H1 (cell line): ENCODE data around the gene COL16A1. TPM values are rescaled to one million over a fixed set of nuclear protein-coding genes. Genes with fewer than 3 reads are reported as not detected.

Source experiments
- CTCF ChIA-PET: fragments of 300-600 bp; sonication (Branson Sonifier 250); formaldehyde crosslinking; loops from one replicate; lab custom pipeline; 2021; ENCODE audit not compliant: partially characterized antibody; lab: Charles Lee
- POLR2A ChIA-PET: fragments of 300-600 bp; sonication (Branson Sonifier 250); formaldehyde crosslinking; loops from one replicate; lab custom pipeline; 2021; ENCODE audit warnings: inconsistent platforms; ENCODE audit not compliant: partially characterized antibody; lab: Charles Lee
- DNase-seq, 2 experiments: peaks; one replicate each; pipeline versions ENCODE4 v3.0.0 to v3.0.0-alpha.2; 2010 to 2022; ENCODE audit warnings: low spot score in 2 of 2, low read depth in 1 of 2, mixed read lengths in 1 of 2
- FAIRE-seq: peaks from 2 replicates; lab custom pipeline; 2011; peaks lifted over from hg19 to GRCh38; lab: Jason Lieb, UNC
- H2AFZ ChIP-seq: 2 replicates; pipeline ENCODE4 v1.8.1; 2012; ENCODE audit warnings: low read length, inconsistent platforms
- H2AK5ac ChIP-seq: 2 replicates; pipeline ENCODE4 v1.6.1; 2013; ENCODE audit warnings: low read depth, low read length
- H2BK120ac ChIP-seq: replicated peaks from 2 replicates; pipeline ENCODE3; 2013; ENCODE audit warnings: low read depth, low read length, inconsistent platforms
- H2BK12ac ChIP-seq: 2 replicates; pipeline ENCODE4 v1.6.1; 2013; ENCODE audit warnings: low read depth, low read length
- H2BK15ac ChIP-seq: 2 replicates; pipeline ENCODE4 v1.6.1; 2013; ENCODE audit warnings: low read length
- H2BK20ac ChIP-seq: 2 replicates; pipeline ENCODE4 v1.6.1; 2013; ENCODE audit warnings: low read length
- H2BK5ac ChIP-seq: 2 replicates; pipeline ENCODE4 v1.6.1; 2013; ENCODE audit warnings: low read depth, low read length
- H3K14ac ChIP-seq: 2 replicates; pipeline ENCODE4 v1.6.1; 2013; ENCODE audit warnings: inconsistent platforms; ENCODE audit not compliant: insufficient read length
- H3K18ac ChIP-seq: 2 replicates; pipeline ENCODE4 v1.6.1; 2013; ENCODE audit warnings: low read length; ENCODE audit errors: extremely low read depth
- H3K23ac ChIP-seq: 2 replicates; pipeline ENCODE4 v1.6.1; 2013; ENCODE audit warnings: inconsistent platforms; ENCODE audit not compliant: insufficient read length
- H3K23me2 ChIP-seq: 2 replicates; pipeline ENCODE4 v1.6.1; 2013; ENCODE audit warnings: low read depth, low read length
- H3K27ac ChIP-seq: 2 replicates; pipeline ENCODE4 v1.6.1; 2011; ENCODE audit warnings: low read depth, low read length, inconsistent platforms
- H3K27me3 ChIP-seq, 4 experiments: replicated peaks in 1 of 4; 1 replicate in 1 of 4; 2 replicates in 3 of 4; pipeline versions ENCODE4 v1.6.1 to v1.8.1; 2011 to 2013; ENCODE audit warnings: low read length in 3 of 4, mild to moderate bottlenecking in 3 of 4, inconsistent platforms in 2 of 4, mixed read lengths in 2 of 4, moderate library complexity in 1 of 4; ENCODE audit not compliant: control insufficient read depth in 3 of 4, insufficient read depth in 3 of 4; ENCODE audit errors: extremely low read depth in 1 of 4
- H3K36me3 ChIP-seq, 4 experiments: 2 replicates each; pipeline versions ENCODE4 v1.6.1 to v1.8.1; 2011 to 2013; ENCODE audit warnings: mild to moderate bottlenecking in 4 of 4, low read length in 3 of 4, moderate library complexity in 2 of 4, control low read depth in 1 of 4, inconsistent platforms in 1 of 4; ENCODE audit not compliant: insufficient read depth in 4 of 4, control insufficient read depth in 2 of 4
- H3K4ac ChIP-seq: replicated peaks from 2 replicates; pipeline ENCODE3; 2013; ENCODE audit warnings: low read length, low read depth, mixed read lengths, inconsistent platforms; ENCODE audit not compliant: insufficient read length
- H3K4me1 ChIP-seq, 4 experiments: replicated peaks in 1 of 4; 1 replicate in 1 of 4; 2 replicates in 3 of 4; pipeline versions ENCODE4 v1.6.1 to v1.8.1; 2011 to 2013; ENCODE audit warnings: low read length in 3 of 4, inconsistent platforms in 2 of 4, mixed read lengths in 1 of 4; ENCODE audit not compliant: insufficient read depth in 4 of 4, control insufficient read depth in 3 of 4
- H3K4me2 ChIP-seq, 2 experiments: 2 replicates each; pipeline versions ENCODE4 v1.6.1 to v1.8.1; 2011 to 2013; ENCODE audit warnings: low read depth in 2 of 2, low read length in 2 of 2, control low read depth in 1 of 2, inconsistent platforms in 1 of 2, mild to moderate bottlenecking in 1 of 2; ENCODE audit not compliant: insufficient read depth in 1 of 2
- H3K4me3 ChIP-seq, 4 experiments: fragments of 200-600, 300-600 bp in 1 of 4; sonication (generic), shearing (Covaris generic), sonication (Bioruptor Twin) in 1 of 4; 2 replicates each; pipeline versions ENCODE4 v1.5.1 to v1.8.1; 2011 to 2016; ENCODE audit warnings: low read length in 4 of 4, low read depth in 3 of 4, control low read depth in 2 of 4, inconsistent platforms in 2 of 4, mild to moderate bottlenecking in 2 of 4, mixed read lengths in 1 of 4, moderate library complexity in 1 of 4; ENCODE audit not compliant: insufficient read depth in 2 of 4; ENCODE audit errors: extremely low read depth in 1 of 4
- H3K56ac ChIP-seq: replicated peaks from 2 replicates; pipeline ENCODE3; 2013; ENCODE audit warnings: low read depth, mild to moderate bottlenecking, mixed read lengths, low read length, inconsistent platforms; ENCODE audit not compliant: insufficient read length
- H3K79me1 ChIP-seq: 2 replicates; pipeline ENCODE4 v1.6.1; 2013; ENCODE audit warnings: low read depth, low read length, control low read depth
- H3K79me2 ChIP-seq, 2 experiments: 2 replicates each; pipeline versions ENCODE4 v1.6.1 to v1.8.1; 2012 to 2013; ENCODE audit warnings: low read length in 2 of 2, mild to moderate bottlenecking in 2 of 2, inconsistent platforms in 1 of 2; ENCODE audit not compliant: insufficient read depth in 2 of 2, control insufficient read depth in 1 of 2
- H3K9ac ChIP-seq, 4 experiments: replicated peaks in 1 of 4; 1 replicate in 1 of 4; 2 replicates in 3 of 4; pipeline versions ENCODE4 v1.6.1 to v1.8.1; 2011 to 2013; ENCODE audit warnings: low read depth in 3 of 4, low read length in 3 of 4, control low read depth in 2 of 4, mild to moderate bottlenecking in 2 of 4, moderate library complexity in 2 of 4, inconsistent platforms in 1 of 4; ENCODE audit errors: extremely low read depth in 1 of 4
- H3K9me3 ChIP-seq, 2 experiments: 2 replicates each; pipeline versions ENCODE4 v1.6.1 to v1.8.1; 2012 to 2013; ENCODE audit warnings: mild to moderate bottlenecking in 2 of 2, moderate library complexity in 2 of 2, control low read depth in 1 of 2, inconsistent platforms in 1 of 2, low read depth in 1 of 2, low read length in 1 of 2, mixed read lengths in 1 of 2; ENCODE audit not compliant: insufficient read depth in 2 of 2
- H4K20me1 ChIP-seq, 2 experiments: replicated peaks in 1 of 2; 2 replicates each; pipeline versions ENCODE3 to v1.8.1; 2011 to 2013; ENCODE audit warnings: inconsistent platforms in 2 of 2, low read length in 2 of 2, mild to moderate bottlenecking in 1 of 2; ENCODE audit not compliant: insufficient read depth in 2 of 2, control insufficient read depth in 1 of 2
- H4K5ac ChIP-seq: 2 replicates; pipeline ENCODE4 v1.6.1; 2013; ENCODE audit warnings: low read length, low read depth, mixed read lengths, inconsistent platforms; ENCODE audit not compliant: insufficient read length
- H4K8ac ChIP-seq: 2 replicates; pipeline ENCODE4 v1.8.0; 2013; ENCODE audit warnings: mild to moderate bottlenecking, moderate library complexity, low read length, inconsistent platforms; ENCODE audit not compliant: insufficient read depth; ENCODE audit errors: extremely low read depth
- H4K91ac ChIP-seq: replicated peaks from 2 replicates; pipeline ENCODE3; 2013; ENCODE audit warnings: low read length, mixed read lengths, inconsistent platforms; ENCODE audit not compliant: insufficient read length
- ASH2L ChIP-seq: fragments of 200-600, 300-600 bp; sonication (generic); IDR thresholded peaks from one replicate; pipeline ENCODE4 v1.7.1; 2017; ENCODE audit warnings: low read length
- ATF3 ChIP-seq: IDR thresholded peaks from 2 replicates; pipeline ENCODE4 v1.6.1; 2011; ENCODE audit warnings: low read depth, mild to moderate bottlenecking, low read length; ENCODE audit not compliant: insufficient read depth
- CHD1 ChIP-seq: IDR thresholded peaks from 2 replicates; pipeline ENCODE4 v1.6.1; 2012; ENCODE audit warnings: low read depth, low read length, improper control_type of control experiment
- EGR1 ChIP-seq: IDR thresholded peaks from 2 replicates; pipeline ENCODE4 v1.6.1; 2011; ENCODE audit warnings: low read depth, low read length, borderline replicate concordance
- EP300 ChIP-seq, 2 experiments: IDR thresholded peaks; 1 replicate in 1 of 2; 2 replicates in 1 of 2; pipeline ENCODE4 v1.6.1; 2011 to 2012; ENCODE audit warnings: low read depth in 2 of 2, low read length in 2 of 2, mild to moderate bottlenecking in 2 of 2, borderline replicate concordance in 1 of 2, inconsistent platforms in 1 of 2, moderate library complexity in 1 of 2
- KDM4A ChIP-seq: IDR thresholded peaks from one replicate; pipeline ENCODE4 v1.7.1; 2012; ENCODE audit warnings: low read depth, mild to moderate bottlenecking, moderate library complexity, low read length, inconsistent platforms; ENCODE audit not compliant: severe bottlenecking
- KDM5A ChIP-seq: fragments of 200-600 bp; IDR thresholded peaks from 2 replicates; pipeline ENCODE4 v1.7.1; 2012; ENCODE audit warnings: mild to moderate bottlenecking, low read length, inconsistent platforms, mixed read lengths
- NANOG ChIP-seq: IDR thresholded peaks from 2 replicates; pipeline ENCODE4 v1.6.1; 2011; ENCODE audit warnings: low read length, low read depth, mild to moderate bottlenecking, inconsistent platforms; ENCODE audit not compliant: insufficient read depth, poor library complexity, severe bottlenecking
- RNF2 ChIP-seq: fragments of 200-900, 300-1000 bp; sonication (generic); IDR thresholded peaks from 2 replicates; pipeline ENCODE4 v1.7.1; 2016; ENCODE audit warnings: borderline replicate concordance, low read depth, mild to moderate bottlenecking, antibody characterized with exemption, low read length; ENCODE audit not compliant: poor library complexity, severe bottlenecking; ENCODE audit errors: missing control alignments
- SIN3A ChIP-seq, 2 experiments: IDR thresholded peaks in 1 of 2; conservative IDR thresholded peaks in 1 of 2; 2 replicates each; pipeline ENCODE4 v1.6.1; 2011 to 2012; ENCODE audit warnings: low read length in 2 of 2, improper control_type of control experiment in 1 of 2, low read depth in 1 of 2, mild to moderate bottlenecking in 1 of 2
- SIX5 ChIP-seq: IDR thresholded peaks from 2 replicates; pipeline ENCODE4 v1.6.1; 2011; ENCODE audit warnings: mild to moderate bottlenecking, low read depth, low read length
- WGBS, 2 experiments: shearing (Covaris generic) in 1 of 2; methylation state at CpG; one replicate each; pipeline versions ENCODE4 v1.1.6 to v1.1.7; 2013 to 2015; ENCODE audit warnings: low lambda C conversion rate in 2 of 2, mixed read lengths in 2 of 2, inconsistent platforms in 1 of 2, low coverage in 1 of 2, missing lambda C conversion rate in 1 of 2; ENCODE audit not compliant: insufficient replicate concordance in 2 of 2, insufficient coverage in 1 of 2, insufficient read length in 1 of 2; ENCODE audit errors: extremely low coverage in 1 of 2, missing lambda C conversion rate in 1 of 2; 5-methylcytosine and 5-hydroxymethylcytosine counted together
- polyA plus RNA-seq, 7 experiments: library from polyadenylated mRNA; depleted of rRNA in 3 of 7; stranded (reverse) in 5 of 7; unstranded in 2 of 7; fragments of >200 nt in 5 of 7; fragments of 200-250 nt in 2 of 7; gene quantifications; 1 replicate in 5 of 7; 2 replicates in 1 of 7; 4 replicates in 1 of 7; pipeline versions ENCODE4 v1.2.1 to v1.2.3, GENCODE V29; 2011 to 2013; ENCODE audit warnings: missing spikeins in 2 of 7, mixed read lengths in 2 of 7
- total RNA-seq: library from RNA; stranded (reverse); fragmentation: NEBNext Ultra II Directional; extraction: Animal tissue kit (Norgen Biotek cat#: 25700); gene quantifications from 2 replicates; pipeline ENCODE4 v1.2.1, GENCODE V29; 2021

Gene COL16A1
- total and polyA plus RNA-seq, 2 of the 8 experiments (the other 6 are each of a cell fraction or from before 2014, with no cell fraction given) = 2.0 to 10.5 TPM

GRCh38 chr1:31750858-31751510, 47.2 kb upstream of the COL16A1 start:
- no peak overlapping the region for H3K27ac ChIP-seq
- TF ChIP-seq NANOG (no peak), ATF3 (no peak), EP300 (IDR thresholded peaks at IDR 0.05; ENCODE audit: borderline replicate concordance in 1 of 2, low read depth in 2 of 2, low read length in 2 of 2) (no peak), ASH2L (no peak), SIN3A (conservative IDR thresholded peaks at IDR 0.05 in 1 of 2, IDR thresholded peaks at IDR 0.05 in 1 of 2; ENCODE audit: low read depth in 1 of 2, low read length in 2 of 2) (no peak), RNF2 (no peak), KDM5A (no peak), KDM4A (no peak), SIX5 (no peak), CHD1 (no peak), EGR1 (no peak)

More at GRCh38 chr1:31750858-31751510, 47.2 kb upstream of the COL16A1 start:
- H4K5ac ChIP-seq = no peak overlapping the region
- no peak overlapping the region for H2AK5ac ChIP-seq
- H3K4me2 ChIP-seq = no peak overlapping the region
- H2AFZ ChIP-seq = no peak overlapping the region
- H2BK20ac ChIP-seq = no peak overlapping the region
- no peaks in the 10 kb centered on the region for H3K36me3 ChIP-seq
- FAIRE-seq = no peak
- H3K27me3 ChIP-seq = no peaks in the 10 kb centered on the region
- peaks cover 5 to 24% (median 15%) of the 10 kb centered on the region in 4 experiments for H3K4me1 ChIP-seq
- no peaks in the 10 kb centered on the region for H3K79me1 ChIP-seq
- ChIA-PET POLR2A (interaction anchor here (1.0 to 2.7 kb wide), 3 partner anchors 26 to 38 kb away, joined by 3 to 7 read pairs (median 3); no protein-coding TSS in a partner anchor), CTCF (interaction anchor here (0.6 to 3.9 kb wide), 12 partner anchors 9 to 599 kb away, joined by 3 to 26 read pairs (median 5); no protein-coding TSS in a partner anchor)
- no peak overlapping the region for H3K9ac ChIP-seq
- H2BK12ac ChIP-seq = no peak overlapping the region
- H3K4me3 ChIP-seq = no peak overlapping the region
- H4K20me1 ChIP-seq = no peaks in the 10 kb centered on the region
- H3K23me2 ChIP-seq = no peaks in the 10 kb centered on the region
- no peak overlapping the region for H4K91ac ChIP-seq
- H3K79me2 ChIP-seq = no peaks in the 10 kb centered on the region
- no peaks in the 10 kb centered on the region for H3K9me3 ChIP-seq
- no peak overlapping the region for H3K4ac ChIP-seq
- H3K56ac ChIP-seq = no peak overlapping the region
- no peak for DNase-seq
- H3K23ac ChIP-seq = no peak overlapping the region
- H3K14ac ChIP-seq = no peak overlapping the region
- 82% methylated on average over 11 of the region's 11 CpGs; no CpG with 5 or more reads in 1 of the 2 experiments for WGBS, 2 experiments
- no peak overlapping the region for H2BK5ac ChIP-seq
- no peak overlapping the region for H4K8ac ChIP-seq
- 0 out of 2 replicates have a peak overlapping the region, but pooled peaks have one; percentile 6 for H3K18ac ChIP-seq
- H2BK120ac ChIP-seq = no peak overlapping the region
- H2BK15ac ChIP-seq = no peak overlapping the region
